Pancreas (tissue), 10 donors: Measurements from ENCODE around the gene GCNA. TPM values are rescaled to one million over a fixed set of nuclear protein-coding genes. Genes with fewer than 3 reads are reported as not detected.

Source experiments
- ATAC-seq, 4 donors: fragments of 200-7000 bp; cut with Tn5 transposase; one replicate each; pipeline versions ENCODE4 v1.8.0 to v1.9.1; 2020; ENCODE audit warnings: mild to moderate bottlenecking in 4 of 4, moderate library complexity in 4 of 4
- DNase-seq, 6 donors: peaks; one replicate each; pipeline ENCODE4 v3.0.0-alpha.2; 2020
- FAIRE-seq: peaks from 2 replicates; lab custom pipeline; 2012; peaks lifted over from hg19 to GRCh38; lab: Jason Lieb, UNC
- H3K27ac ChIP-seq, 4 donors: fragments of 200-600 bp; sonication (generic); 1 replicate in 3 of 4; 2 replicates in 1 of 4; pipeline versions ENCODE4 v1.5.0 to v1.8.0; 2020
- H3K27me3 ChIP-seq, 4 donors: fragments of 200-600 bp; one replicate each; pipeline ENCODE4 v1.8.0; 2021
- H3K36me3 ChIP-seq, 3 donors: fragments of 200-600 bp; sonication (generic) in 1 of 3; one replicate each; pipeline versions ENCODE4 v1.5.0 to v1.8.0; 2020 to 2021
- H3K4me1 ChIP-seq, 3 donors: fragments of 200-600 bp; one replicate each; pipeline ENCODE4 v1.8.0; 2021
- H3K4me3 ChIP-seq, 4 donors: fragments of 200-600 bp; sonication (generic) in 2 of 4; one replicate each; pipeline versions ENCODE4 v1.5.0 to v1.8.0; 2020 to 2021
- H3K9me3 ChIP-seq, 4 donors: fragments of 200-600 bp; one replicate each; pipeline ENCODE4 v1.8.0; 2021
- CTCF ChIP-seq, 4 donors: fragments of 200-600 bp; sonication (generic) in 3 of 4; IDR thresholded peaks; one replicate each; pipeline versions ENCODE4 v1.5.0 to v1.8.0; 2021; ENCODE audit warnings: antibody characterized with exemption in 4 of 4
- WGBS, 2 donors: extraction: QIAGEN DNeasy Blood & Tissue Kit; methylation state at CpG; one replicate each; pipeline ENCODE4 v1.1.7; 2013; 5-methylcytosine and 5-hydroxymethylcytosine counted together
- intact Hi-C, 3 donors: fragments of 100-400 bp; cut with DNase I; formaldehyde crosslinking; loops; one replicate each; pipeline versions ENCODE4 v1.11.1 to v1.14.2; 2022
- polyA plus RNA-seq, 2 donors: library from polyadenylated mRNA; stranded (reverse); fragments of 200-250 nt; gene quantifications; one replicate each; pipeline ENCODE4 v1.2.3, GENCODE V29; 2013
- total RNA-seq, 6 donors: library from RNA; stranded (reverse); fragmentation: NEBNext Ultra II Directional in 4 of 6; extraction: Animal tissue kit (Norgen Biotek cat#: 25700) in 4 of 6; gene quantifications; one replicate each; pipeline versions ENCODE4 v1.2.1 to v1.2.4, GENCODE V29; 2021 to 2023
- donor health status: healthy with polysubstance abuse.
- donor health status: DM: no; HTN: no; CAD: no; lungs with moderate emphysema.
- donor health status: DM: no; HTN: no; CAD: no.
- donor health status: control.
- donor health status: control.
- donor health status: Bipolar disorder and iron deficiency.
- donor health status: DM: yes; HTN: yes; CAD: no.
- donor health status: DM: no; HTN: no; CAD: no.
- donor health status: DM: no; HTN: no; CAD: no.
- donor health status: DM: yes; HTN: yes; CAD: no.

The GCNA gene
- total and polyA plus RNA-seq, 8 donors, result 0.63 to 3.1 (median 0.97) TPM

- WGBS, 2 donors, result 88 to 92% methylated on average over 33 of the region's 33 CpGs
- Histone ChIP-seq H3K9me3 (no peaks in the 10 kb centered on the region), H3K27ac (no peak overlapping the region), H3K4me3 (no peak overlapping the region), H3K27me3 (no peaks in the 10 kb centered on the region), H3K4me1 (no peaks in the 10 kb centered on the region), H3K36me3 (peaks cover 0 to 11% (median 7%) of the 10 kb centered on the region in 3 donors)
- TF ChIP-seq CTCF (IDR thresholded peaks at IDR 0.05), result no peak
- no peak for ATAC-seq
- no peak for FAIRE-seq
- no peak for DNase-seq
- intact Hi-C loops, result no loop called here
Observed at GRCh38 chrX:71603618-71604017, 25.4 kb downstream of the GCNA start.

- DNase-seq (no peak), ATAC-seq (no peak), FAIRE-seq (no peak)
- Histone ChIP-seq H3K36me3 (peaks cover 0 to 14% (median 7%) of the 10 kb centered on the region in 3 donors), H3K4me1 (no peaks in the 10 kb centered on the region), H3K9me3 (no peaks in the 10 kb centered on the region), H3K4me3 (no peak overlapping the region), H3K27me3 (peaks cover 0 to 2% (median 0%) of the 10 kb centered on the region in 4 donors), H3K27ac (no peak overlapping the region)
- no peak for TF ChIP-seq CTCF (IDR thresholded peaks at IDR 0.05)
- 93 to 94% methylated on average over 10 of the region's 10 CpGs for WGBS, 2 donors
- intact Hi-C loops, result no loop called here
Observed at GRCh38 chrX:71604141-71604540, 25.9 kb downstream of the GCNA start.

- Histone ChIP-seq H3K4me3 (no peak overlapping the region), H3K36me3 (peaks cover 0 to 19% (median 7%) of the 10 kb centered on the region in 3 donors), H3K27me3 (peaks cover 0 to 3% (median 0%) of the 10 kb centered on the region in 4 donors), H3K27ac (no peak overlapping the region), H3K9me3 (no peaks in the 10 kb centered on the region), H3K4me1 (no peaks in the 10 kb centered on the region)
- FAIRE-seq (no peak), ATAC-seq (no peak), DNase-seq (no peak)
- TF ChIP-seq CTCF (IDR thresholded peaks at IDR 0.05), result no peak
- 74 to 92% methylated on average over 8 of the region's 8 CpGs for WGBS, 2 donors
- intact Hi-C loops, result no loop called here
Observed at GRCh38 chrX:71604796-71605568, 26.7 kb downstream of the GCNA start.

- DNase-seq (no peak), ATAC-seq (no peak), FAIRE-seq (no peak)
- Histone ChIP-seq H3K27ac (no peak overlapping the region), H3K4me1 (no peaks in the 10 kb centered on the region), H3K4me3 (no peak overlapping the region), H3K27me3 (peaks cover 0 to 3% (median 0%) of the 10 kb centered on the region in 4 donors), H3K9me3 (no peaks in the 10 kb centered on the region), H3K36me3 (peaks cover 0 to 25% (median 7%) of the 10 kb centered on the region in 3 donors)
- no peak for TF ChIP-seq CTCF (IDR thresholded peaks at IDR 0.05)
- intact Hi-C loops, result no loop called here
- WGBS, 2 donors, result 50 to 76% methylated on average over 9 of the region's 9 CpGs
Observed at GRCh38 chrX:71606536-71607216, 28.4 kb downstream of the GCNA start.
